Measurements from ENCODE around the gene PHLDA3. TPM values are rescaled to one million over a fixed set of nuclear protein-coding genes. Genes with fewer than 3 reads are reported as not detected.

Gene PHLDA3
- total and polyA plus RNA-seq, 9 donors, result 4.7 to 38.2 (median 27.3) TPM

DNA sequence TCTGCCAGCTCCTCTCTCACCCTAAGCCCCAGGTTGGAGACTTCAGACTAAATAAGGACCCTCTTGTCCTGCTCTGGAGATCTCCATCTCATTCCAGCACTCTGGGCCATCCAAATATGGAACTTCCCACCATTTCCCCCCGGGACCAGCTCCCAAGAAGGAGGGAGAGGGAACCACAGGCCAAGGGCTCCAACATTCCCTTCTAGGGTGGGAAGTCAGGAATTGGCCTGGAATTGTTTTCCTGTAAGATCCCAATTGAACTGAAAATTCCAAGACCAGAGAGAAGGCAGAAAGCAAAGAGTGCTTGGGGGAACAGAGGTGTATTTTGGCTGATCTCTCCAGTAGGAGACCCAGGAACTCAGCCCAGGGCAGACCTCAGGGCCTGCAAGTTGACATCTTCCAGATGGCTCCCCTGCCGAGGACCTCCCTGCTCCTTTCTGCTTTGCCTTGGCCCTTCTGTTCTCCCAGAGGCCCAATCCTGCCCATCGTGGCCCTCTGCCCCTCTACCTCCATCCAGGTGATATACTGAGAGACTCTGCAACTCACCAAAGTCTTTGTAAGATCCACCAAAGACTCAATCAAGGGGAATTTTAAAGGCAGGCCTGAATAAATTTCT lies 23.0 kb upstream of the PHLDA3 start:
- H3K4me3 ChIP-seq, result no peak overlapping the region
- H3K9me3 ChIP-seq, result no peaks in the 10 kb centered on the region
- no peaks in the 10 kb centered on the region for H3K36me3 ChIP-seq
- TF ChIP-seq POLR2A (IDR thresholded peaks at IDR 0.05), result no peak
- peak overlapping the region; percentile 19 to 32 for H3K27ac ChIP-seq
- no peaks in the 10 kb centered on the region for H3K27me3 ChIP-seq
- intact Hi-C loops (cut with DNase I), result no loop called here
- peaks cover 34% of the 10 kb centered on the region for H3K4me1 ChIP-seq (ENCODE audit: insufficient read depth)
- peak in 1 of 5 donors; percentile 29 for DNase-seq
- 17 to 24% (median 20%) methylated on average over 3 of the region's 3 CpGs for WGBS, 3 donors

DNA sequence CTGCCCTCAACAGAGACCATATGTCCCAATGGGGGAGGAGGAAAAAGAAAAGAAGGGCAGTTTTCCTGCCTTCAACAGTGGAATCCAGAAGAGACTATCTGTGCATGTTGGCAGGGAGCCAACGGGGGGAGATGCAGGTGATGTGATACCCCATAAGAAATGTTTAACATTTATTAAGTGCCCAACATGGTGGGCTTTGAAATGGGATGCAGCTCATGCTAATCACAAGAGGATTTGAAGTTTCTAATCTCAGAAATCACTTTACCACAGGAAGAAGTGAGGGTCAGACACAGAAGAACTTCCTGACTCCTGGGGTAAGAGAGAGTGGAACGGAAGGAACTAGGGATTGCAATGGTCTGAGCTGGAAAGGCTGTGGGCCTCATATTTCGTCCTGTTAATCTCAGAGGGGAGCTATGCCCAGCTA lies 21.7 kb upstream of the PHLDA3 start:
- no peaks in the 10 kb centered on the region for H3K36me3 ChIP-seq
- DNase-seq, result peak in 2 of 5 donors; percentile 13 to 40
- no peak overlapping the region for H3K4me3 ChIP-seq
- no peaks in the 10 kb centered on the region for H3K27me3 ChIP-seq
- H3K4me1 ChIP-seq (ENCODE audit: insufficient read depth), result peaks cover 28% of the 10 kb centered on the region
- intact Hi-C loops (cut with DNase I), result no loop called here
- no peaks in the 10 kb centered on the region for H3K9me3 ChIP-seq
- no peak overlapping the region for H3K27ac ChIP-seq
- 39 to 58% (median 41%) methylated on average over 3 of the region's 3 CpGs for WGBS, 3 donors
- no peak for TF ChIP-seq POLR2A (IDR thresholded peaks at IDR 0.05)
- TF ChIP-seq, protein P1, sequence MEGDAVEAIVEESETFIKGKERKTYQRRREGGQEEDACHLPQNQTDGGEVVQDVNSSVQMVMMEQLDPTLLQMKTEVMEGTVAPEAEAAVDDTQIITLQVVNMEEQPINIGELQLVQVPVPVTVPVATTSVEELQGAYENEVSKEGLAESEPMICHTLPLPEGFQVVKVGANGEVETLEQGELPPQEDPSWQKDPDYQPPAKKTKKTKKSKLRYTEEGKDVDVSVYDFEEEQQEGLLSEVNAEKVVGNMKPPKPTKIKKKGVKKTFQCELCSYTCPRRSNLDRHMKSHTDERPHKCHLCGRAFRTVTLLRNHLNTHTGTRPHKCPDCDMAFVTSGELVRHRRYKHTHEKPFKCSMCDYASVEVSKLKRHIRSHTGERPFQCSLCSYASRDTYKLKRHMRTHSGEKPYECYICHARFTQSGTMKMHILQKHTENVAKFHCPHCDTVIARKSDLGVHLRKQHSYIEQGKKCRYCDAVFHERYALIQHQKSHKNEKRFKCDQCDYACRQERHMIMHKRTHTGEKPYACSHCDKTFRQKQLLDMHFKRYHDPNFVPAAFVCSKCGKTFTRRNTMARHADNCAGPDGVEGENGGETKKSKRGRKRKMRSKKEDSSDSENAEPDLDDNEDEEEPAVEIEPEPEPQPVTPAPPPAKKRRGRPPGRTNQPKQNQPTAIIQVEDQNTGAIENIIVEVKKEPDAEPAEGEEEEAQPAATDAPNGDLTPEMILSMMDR (IDR thresholded peaks at IDR 0.05), result no peak
- no peak for TF ChIP-seq EP300 (IDR thresholded peaks at IDR 0.05)

DNA sequence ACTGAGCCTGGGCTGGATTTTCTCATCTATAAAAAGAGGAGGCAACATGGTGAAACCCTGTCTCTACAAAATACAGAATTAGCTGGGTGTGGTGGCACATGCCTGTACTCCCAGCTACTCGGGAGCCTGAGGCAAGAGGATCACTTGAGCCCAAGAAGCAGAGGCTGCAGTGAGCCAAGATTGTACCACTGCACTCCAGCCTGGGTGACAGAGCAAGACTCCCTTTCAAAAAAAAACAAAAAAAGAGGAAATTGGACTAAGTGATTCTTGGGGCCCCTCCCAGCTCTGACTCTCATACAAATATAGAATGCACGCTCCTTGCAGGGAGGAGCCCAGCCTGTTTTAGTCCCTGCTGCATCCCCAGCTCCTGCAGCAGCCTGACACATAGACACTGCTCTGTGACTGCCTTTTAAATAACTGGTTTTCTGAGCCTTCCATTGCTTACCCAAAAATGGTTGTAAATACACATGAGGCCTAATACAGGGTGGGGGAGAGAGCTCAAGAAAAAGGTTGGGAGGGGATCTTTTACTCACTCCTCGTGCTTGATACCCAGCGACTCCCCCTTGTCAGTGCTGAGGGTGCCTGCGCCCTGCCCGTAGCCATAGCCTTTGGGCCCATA lies 20.8 kb upstream of the PHLDA3 start:
- Histone ChIP-seq H3K36me3 (no peaks in the 10 kb centered on the region), H3K27me3 (no peaks in the 10 kb centered on the region), H3K27ac (no peak overlapping the region), H3K4me3 (no peak overlapping the region), H3K9me3 (no peaks in the 10 kb centered on the region), H3K4me1 (ENCODE audit: insufficient read depth) (peaks cover 23% of the 10 kb centered on the region)
- whole genome bisulfite sequencing, 3 donors, result 79 to 85% (median 82%) methylated on average over 6 of the region's 6 CpGs
- intact Hi-C loops (cut with DNase I), result no loop called here
- TF ChIP-seq POLR2A (IDR thresholded peaks at IDR 0.05) (no peak), EP300 (IDR thresholded peaks at IDR 0.05) (no peak)
- TF ChIP-seq, protein P1 (IDR thresholded peaks at IDR 0.05), result no peak
- no peak for DNase-seq

DNA sequence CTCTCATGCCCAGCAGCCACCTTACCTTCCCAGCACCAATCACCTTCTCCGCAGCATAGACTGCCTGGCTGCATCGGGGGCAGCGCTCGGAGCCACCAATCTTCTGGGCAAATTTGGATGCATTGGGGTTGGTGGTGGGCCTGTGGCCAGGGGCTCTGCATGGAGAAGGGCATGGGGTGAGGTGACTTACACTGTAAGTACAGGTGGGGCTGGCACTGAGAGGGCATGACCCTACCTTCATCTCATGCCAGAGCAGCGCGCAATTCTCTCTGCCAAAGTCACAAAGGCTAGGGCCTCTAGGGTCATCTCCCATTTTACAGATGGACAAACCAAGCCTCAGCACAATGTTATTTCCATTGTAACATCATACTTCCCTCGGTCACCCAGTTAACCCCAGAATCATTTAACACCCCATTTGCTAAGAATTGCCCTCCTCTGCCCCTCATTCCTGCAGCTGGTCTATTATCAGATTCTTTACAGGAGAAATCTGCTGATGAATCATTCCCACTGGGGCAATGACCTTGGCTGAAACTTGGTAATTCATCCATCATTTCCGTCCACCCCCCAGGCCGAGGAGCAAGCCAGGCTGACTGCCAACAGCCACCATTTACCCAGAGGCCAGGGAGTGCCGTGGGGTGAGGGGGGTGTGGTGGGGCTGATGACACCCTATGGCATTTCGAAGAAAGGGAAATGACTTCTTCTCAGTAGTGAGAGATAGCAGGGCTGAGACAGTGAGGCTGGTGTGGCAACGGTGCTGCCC lies 20.0 kb upstream of the PHLDA3 start:
- intact Hi-C loops (cut with DNase I), result no loop called here
- Histone ChIP-seq H3K27ac (peak overlapping the region in 1 of 2 donors; percentile 12), H3K27me3 (no peaks in the 10 kb centered on the region), H3K4me3 (no peak overlapping the region), H3K36me3 (no peaks in the 10 kb centered on the region), H3K4me1 (ENCODE audit: insufficient read depth) (peaks cover 17% of the 10 kb centered on the region), H3K9me3 (no peaks in the 10 kb centered on the region)
- DNase-seq, result peak in 3 of 5 donors; percentile 49 to 62 (median 50)
- TF ChIP-seq POLR2A (IDR thresholded peaks at IDR 0.05) (no peak), EP300 (IDR thresholded peaks at IDR 0.05) (no peak)
- TF ChIP-seq, protein P1 (IDR thresholded peaks at IDR 0.05), result no peak
- WGBS, 3 donors, result 65 to 80% (median 67%) methylated on average over 12 of the region's 12 CpGs

Data from ovary (tissue), 9 donors.